Neural cell (in vitro differentiated cells): ENCODE data around the gene HIPK2. TPM values are rescaled to one million over a fixed set of nuclear protein-coding genes. Genes with fewer than 3 reads are reported as not detected.

Experiments used
- H2AFZ ChIP-seq: fragments of 200-600, 300-800 bp; sonication (generic), shearing (Covaris generic); 2 replicates; pipeline ENCODE4 v1.6.0; 2014; ENCODE audit warnings: low read depth, mild to moderate bottlenecking, antibody characterized with exemption, low read length, moderate library complexity
- H3F3A ChIP-seq: fragments of 200-600 bp; shearing (Covaris generic); 2 replicates; pipeline ENCODE4 v1.6.1; 2016; ENCODE audit warnings: mild to moderate bottlenecking, moderate library complexity, mixed read lengths, antibody characterized with exemption, low read length; ENCODE audit not compliant: insufficient read depth, poor library complexity, severe bottlenecking
- H3K27ac ChIP-seq: fragments of 200-600, 300-800 bp; sonication (generic), shearing (Covaris generic); 2 replicates; pipeline ENCODE4 v1.5.1; 2014; ENCODE audit warnings: mild to moderate bottlenecking, low read length, moderate library complexity
- H3K27me3 ChIP-seq: fragments of 300-800, 200-600 bp; sonication (generic), shearing (Covaris generic); 2 replicates; pipeline ENCODE4 v1.6.0; 2014; ENCODE audit warnings: mild to moderate bottlenecking, low read depth, low read length, moderate library complexity; ENCODE audit not compliant: insufficient read depth
- H3K36me3 ChIP-seq: fragments of 300-800, 200-600 bp; sonication (generic), shearing (Covaris generic); 2 replicates; pipeline ENCODE4 v1.5.1; 2014; ENCODE audit warnings: mild to moderate bottlenecking, antibody characterized with exemption, low read length, moderate library complexity; ENCODE audit not compliant: insufficient read depth
- H3K4me2 ChIP-seq: fragments of 300-800, 200-600 bp; sonication (generic), shearing (Covaris generic); 2 replicates; pipeline ENCODE4 v1.6.0; 2014; ENCODE audit warnings: mild to moderate bottlenecking, low read length
- H3K4me3 ChIP-seq: fragments of 300-800, 200-600 bp; sonication (generic), shearing (Covaris generic); 2 replicates; pipeline ENCODE4 v1.5.1; 2014; ENCODE audit warnings: mild to moderate bottlenecking, low read length, moderate library complexity
- H3K79me2 ChIP-seq: fragments of 200-600 bp; shearing (Covaris generic); replicated peaks from 2 replicates; pipeline ENCODE4 v1.6.0; 2014; ENCODE audit warnings: mild to moderate bottlenecking, low read length, moderate library complexity; ENCODE audit not compliant: insufficient read depth
- H3K9ac ChIP-seq: fragments of 300-800, 200-600 bp; sonication (generic), shearing (Covaris generic); 2 replicates; pipeline ENCODE4 v1.6.1; 2016; ENCODE audit warnings: mild to moderate bottlenecking, low read length, mixed read lengths
- H3K9me2 ChIP-seq: fragments of 200-600 bp; shearing (Covaris generic); 2 replicates; pipeline ENCODE4 v1.6.1; 2016; ENCODE audit warnings: mild to moderate bottlenecking, low read length, mixed read lengths; ENCODE audit not compliant: insufficient read depth
- H3K9me3 ChIP-seq: fragments of 200-600, 300-800 bp; sonication (generic), shearing (Covaris generic); 2 replicates; pipeline ENCODE4 v1.6.1; 2016; ENCODE audit warnings: mild to moderate bottlenecking, mixed run types, low read length, moderate library complexity, mixed read lengths
- H4K20me1 ChIP-seq: fragments of 200-600 bp; shearing (Covaris generic); 2 replicates; pipeline ENCODE4 v1.6.1; 2016; ENCODE audit warnings: mild to moderate bottlenecking, mixed run types; ENCODE audit not compliant: insufficient read depth
- EP300 ChIP-seq: fragments of 450-650 bp; conservative IDR thresholded peaks from 2 replicates; pipeline ENCODE4 v1.6.1; 2014; ENCODE audit warnings: antibody characterized with exemption, mild to moderate bottlenecking, moderate library complexity; ENCODE audit not compliant: poor library complexity, severe bottlenecking
- EZH2 ChIP-seq: fragments of 200-600, 300-800 bp; shearing (Covaris generic), sonication (generic); IDR thresholded peaks from 2 replicates; pipeline ENCODE4 v1.6.1; 2014; ENCODE audit warnings: antibody characterized with exemption, low read length, borderline replicate concordance, mild to moderate bottlenecking; ENCODE audit not compliant: insufficient read depth, poor library complexity, severe bottlenecking
- MXI1 ChIP-seq: fragments of 450-650 bp; conservative IDR thresholded peaks from 2 replicates; pipeline ENCODE4 v1.6.1; 2014; ENCODE audit warnings: antibody characterized with exemption, mild to moderate bottlenecking; ENCODE audit not compliant: poor library complexity, severe bottlenecking
- POLR2AphosphoS5 ChIP-seq: IDR thresholded peaks from 2 replicates; pipeline ENCODE4 v1.6.1; 2012
- RAD21 ChIP-seq: fragments of 450-650 bp; conservative IDR thresholded peaks from 2 replicates; pipeline ENCODE4 v1.6.1; 2014; ENCODE audit warnings: antibody characterized with exemption, mild to moderate bottlenecking, moderate library complexity
- REST ChIP-seq: IDR thresholded peaks from 2 replicates; pipeline ENCODE4 v1.6.1; 2012; ENCODE audit warnings: borderline replicate concordance
- SMC3 ChIP-seq: fragments of 450-650 bp; conservative IDR thresholded peaks from 2 replicates; pipeline ENCODE4 v1.6.1; 2014; ENCODE audit warnings: antibody characterized with exemption, mild to moderate bottlenecking, moderate library complexity; ENCODE audit not compliant: poor library complexity
- TAF1 ChIP-seq: IDR thresholded peaks from 2 replicates; pipeline ENCODE4 v1.6.1; 2012; ENCODE audit warnings: low read depth
- polyA plus RNA-seq: library from polyadenylated mRNA; depleted of rRNA; stranded (reverse); fragments of >200 nt; gene quantifications from 2 replicates; pipeline ENCODE4 v1.2.3, GENCODE V29; 2014
- TF ChIP-seq, protein P1 (sequence below): fragments of 450-650 bp; IDR thresholded peaks from 2 replicates; pipeline ENCODE4 v1.5.1; 2014; ENCODE audit warnings: antibody characterized with exemption, mild to moderate bottlenecking, moderate library complexity; ENCODE audit not compliant: poor library complexity, severe bottlenecking

Gene HIPK2
- polyA plus RNA-seq, 1 donor from 2014 or later = 8.5 TPM

GRCh38 chr7:139655305-139655704 is 122.5 kb downstream of the HIPK2 start:
- H3K9ac ChIP-seq = no peak overlapping the region
- no peak overlapping the region for H3K4me2 ChIP-seq
- no peaks in the 10 kb centered on the region for H3F3A ChIP-seq
- H3K27me3 ChIP-seq = no peaks in the 10 kb centered on the region
- no peak for TF ChIP-seq EP300
- no peaks in the 10 kb centered on the region for H4K20me1 ChIP-seq
- no peak overlapping the region for H3K4me3 ChIP-seq
- no peaks in the 10 kb centered on the region for H3K9me2 ChIP-seq
- no peak overlapping the region for H3K27ac ChIP-seq
- H3K79me2 ChIP-seq = peaks cover 6% of the 10 kb centered on the region
- H3K9me3 ChIP-seq = no peaks in the 10 kb centered on the region
- H3K36me3 ChIP-seq = no peaks in the 10 kb centered on the region
- H2AFZ ChIP-seq = no peak overlapping the region

DNA sequence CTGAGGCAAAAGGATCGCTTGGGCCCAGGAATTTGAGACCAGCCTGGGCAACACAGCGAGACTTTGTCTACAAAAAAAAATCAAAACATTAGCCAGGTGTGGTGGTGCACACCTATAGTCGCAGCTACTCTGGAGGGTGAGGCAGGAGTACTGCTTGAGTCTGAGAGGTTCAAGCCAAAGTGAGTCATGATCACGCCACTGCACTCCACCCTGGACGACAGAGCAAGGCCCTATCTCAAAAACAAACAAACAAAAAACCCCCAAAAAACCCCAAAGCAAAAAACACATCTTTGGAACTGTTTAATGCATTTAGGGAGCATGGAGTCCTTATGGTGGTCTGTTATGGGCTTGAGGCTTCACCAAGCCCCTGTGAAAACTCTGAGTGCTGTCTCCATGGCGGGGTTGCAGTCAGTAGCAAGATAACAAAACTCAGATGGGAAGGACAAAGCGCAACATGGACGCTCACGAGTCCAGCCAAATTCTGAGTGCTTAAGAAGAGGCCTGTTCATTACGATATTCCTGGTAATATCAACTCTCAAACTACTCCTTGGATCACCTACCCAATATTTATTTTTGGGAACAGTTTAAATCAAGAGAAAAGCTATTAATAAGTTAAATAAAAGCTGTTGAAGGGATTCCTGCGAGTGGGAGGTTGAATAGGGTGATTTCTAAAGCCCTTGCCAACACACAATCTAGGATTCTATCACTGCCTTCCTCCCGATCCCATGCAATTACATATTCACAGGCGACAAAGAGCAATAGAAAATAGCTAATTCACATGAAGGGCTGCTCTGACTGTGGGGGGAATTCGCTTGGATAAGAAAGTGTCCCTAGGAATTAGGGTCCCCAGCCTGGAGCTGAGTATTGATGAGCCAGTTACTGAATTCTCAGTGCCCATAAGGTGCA is 123.3 kb downstream of the HIPK2 start:
- Histone ChIP-seq H3K4me3 (no peak overlapping the region), H3K27ac (no peak overlapping the region), H3K9me2 (no peaks in the 10 kb centered on the region), H2AFZ (no peak overlapping the region), H3K4me2 (no peak overlapping the region), H3K36me3 (no peaks in the 10 kb centered on the region), H3K9ac (no peak overlapping the region), H3K9me3 (no peaks in the 10 kb centered on the region), H3K79me2 (peaks cover 6% of the 10 kb centered on the region), H3K27me3 (no peaks in the 10 kb centered on the region), H3F3A (no peaks in the 10 kb centered on the region), H4K20me1 (no peaks in the 10 kb centered on the region)
- TF ChIP-seq REST (no peak), SMC3 (no peak), MXI1 (no peak), POLR2AphosphoS5 (no peak), RAD21 (no peak), TAF1 (no peak), EZH2 (no peak), EP300 (no peak)

GRCh38 chr7:139651914-139652313 is 125.9 kb downstream of the HIPK2 start:
- Histone ChIP-seq H3K9ac (no peak overlapping the region), H3K9me2 (no peaks in the 10 kb centered on the region), H3F3A (no peaks in the 10 kb centered on the region), H3K36me3 (no peaks in the 10 kb centered on the region), H3K4me3 (no peak overlapping the region), H3K27me3 (no peaks in the 10 kb centered on the region), H3K4me2 (no peak overlapping the region), H4K20me1 (no peaks in the 10 kb centered on the region), H3K79me2 (no peaks in the 10 kb centered on the region), H3K9me3 (no peaks in the 10 kb centered on the region), H2AFZ (no peak overlapping the region), H3K27ac (no peak overlapping the region)
- TF ChIP-seq REST (no peak), TAF1 (no peak), EZH2 (no peak), MXI1 (no peak), EP300 (no peak), RAD21 (no peak)
- TF ChIP-seq, protein P1, sequence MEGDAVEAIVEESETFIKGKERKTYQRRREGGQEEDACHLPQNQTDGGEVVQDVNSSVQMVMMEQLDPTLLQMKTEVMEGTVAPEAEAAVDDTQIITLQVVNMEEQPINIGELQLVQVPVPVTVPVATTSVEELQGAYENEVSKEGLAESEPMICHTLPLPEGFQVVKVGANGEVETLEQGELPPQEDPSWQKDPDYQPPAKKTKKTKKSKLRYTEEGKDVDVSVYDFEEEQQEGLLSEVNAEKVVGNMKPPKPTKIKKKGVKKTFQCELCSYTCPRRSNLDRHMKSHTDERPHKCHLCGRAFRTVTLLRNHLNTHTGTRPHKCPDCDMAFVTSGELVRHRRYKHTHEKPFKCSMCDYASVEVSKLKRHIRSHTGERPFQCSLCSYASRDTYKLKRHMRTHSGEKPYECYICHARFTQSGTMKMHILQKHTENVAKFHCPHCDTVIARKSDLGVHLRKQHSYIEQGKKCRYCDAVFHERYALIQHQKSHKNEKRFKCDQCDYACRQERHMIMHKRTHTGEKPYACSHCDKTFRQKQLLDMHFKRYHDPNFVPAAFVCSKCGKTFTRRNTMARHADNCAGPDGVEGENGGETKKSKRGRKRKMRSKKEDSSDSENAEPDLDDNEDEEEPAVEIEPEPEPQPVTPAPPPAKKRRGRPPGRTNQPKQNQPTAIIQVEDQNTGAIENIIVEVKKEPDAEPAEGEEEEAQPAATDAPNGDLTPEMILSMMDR = no peak
